ACHN (cell line): ENCODE data around the gene IQCK.
"Not testable (repeated sequence)": the region's sequence is repeated elsewhere in the genome, so short reads cannot be mapped to it uniquely, and the experiment has no call there.

Experiments
- DNase-seq: peaks from one replicate; pipeline ENCODE4 v3.0.0-alpha.2; 2015
- in situ Hi-C: cut with HindIII; loops from 2 replicates; pipeline ENCODE4 v1.10.0; 2017; ENCODE audit warnings: low sequenced_read_pairs, low pct_ligation_motif_present, low pct_unique_long_range_greater_than_20kb

Gene IQCK

GRCh38 chr16:19717741-19718623 lies at the start of gene IQCK, which contains the start of gene KNOP1:
TSS of gene IQCK (plus strand) at chr16:19718271. CDS start at chr16:19718307, 36 bp downstream.
TSS of gene KNOP1 (minus strand) at chr16:19718227. CDS start at chr16:19715035, 3,192 bp downstream.
- in situ Hi-C loops: no loop called here
- peak; percentile 95 for DNase-seq

GRCh38 chr16:19672378-19672777 lies 45.7 kb upstream of the IQCK start:
- no peak for DNase-seq
- in situ Hi-C loops: no loop called here

- in situ Hi-C loops: no loop called here
- DNase-seq: no peak
Measured at GRCh38 chr16:19674485-19674884, 43.6 kb upstream of the IQCK start.

- no peak for DNase-seq
- in situ Hi-C loops: no loop called here
Measured at GRCh38 chr16:19677402-19677801, 40.7 kb upstream of the IQCK start.

- in situ Hi-C loops: no loop called here
- no peak for DNase-seq
Measured at GRCh38 chr16:19678804-19679203, 39.3 kb upstream of the IQCK start.

GRCh38 chr16:19679281-19679680 lies 38.8 kb upstream of the IQCK start:
- in situ Hi-C loops: not testable (repeated sequence)

GRCh38 chr16:19680881-19681340 lies 37.2 kb upstream of the IQCK start:
- in situ Hi-C loops: no loop called here
- DNase-seq: no peak

More at GRCh38 chr16:19679281-19679680, 38.8 kb upstream of the IQCK start:
- DNase-seq: not testable (repeated sequence)

- in situ Hi-C loops: no loop called here
- no peak for DNase-seq
Measured at GRCh38 chr16:19681637-19682036, 36.4 kb upstream of the IQCK start.

- DNase-seq: no peak
- in situ Hi-C loops: no loop called here
Measured at GRCh38 chr16:19683453-19684236, 34.4 kb upstream of the IQCK start.

GRCh38 chr16:19685176-19685575 lies 32.9 kb upstream of the IQCK start:
- DNase-seq: no peak
- in situ Hi-C loops: no loop called here

GRCh38 chr16:19687279-19687678 lies 30.8 kb upstream of the IQCK start:
- no peak for DNase-seq
- in situ Hi-C loops: no loop called here

- DNase-seq: no peak
- in situ Hi-C loops: no loop called here
Measured at GRCh38 chr16:19688396-19689024, 29.6 kb upstream of the IQCK start.

- DNase-seq: no peak
- in situ Hi-C loops: no loop called here
Measured at GRCh38 chr16:19689342-19689741, 28.7 kb upstream of the IQCK start.

- DNase-seq: no peak
- in situ Hi-C loops: no loop called here
Measured at GRCh38 chr16:19690196-19690595, 27.9 kb upstream of the IQCK start.

GRCh38 chr16:19691161-19691711 lies 26.8 kb upstream of the IQCK start:
- no peak for DNase-seq
- in situ Hi-C loops: no loop called here

GRCh38 chr16:19694989-19695388 lies 23.1 kb upstream of the IQCK start:
- in situ Hi-C loops: no loop called here
- DNase-seq: no peak

- in situ Hi-C loops: no loop called here
- no peak for DNase-seq
Measured at GRCh38 chr16:19696328-19696727, 21.7 kb upstream of the IQCK start.

- DNase-seq: no peak
- in situ Hi-C loops: no loop called here
Measured at GRCh38 chr16:19696961-19697360, 21.1 kb upstream of the IQCK start.
